CD4-positive, alpha-beta T cell (primary cell): Measurements from ENCODE around the gene MAML2. TPM values are rescaled to one million over a fixed set of nuclear protein-coding genes. Genes with fewer than 3 reads are reported as not detected.
A peak's percentile ranks its signal among the peaks of the same experiment; 100 is the strongest.

Experiments used
- ATAC-seq: fragments of 200-7000 bp; cut with Tn5 transposase; one replicate; pipeline ENCODE4 v1.10.0; 2022; ENCODE audit warnings: mild to moderate bottlenecking; ENCODE audit not compliant: poor library complexity
- CTCF ChIA-PET: fragments of 350-600 bp; sonication (Branson Sonifier 250); formaldehyde crosslinking; loops from one replicate; lab custom pipeline; 2021; ENCODE audit warnings: antibody characterized with exemption, inconsistent platforms; lab: Charles Lee
- POLR2A ChIA-PET: fragments of 350-600 bp; sonication (Branson Sonifier 250); formaldehyde crosslinking; loops from one replicate; lab custom pipeline; 2021; ENCODE audit warnings: antibody characterized with exemption, inconsistent platforms; lab: Charles Lee
- DNase-seq, 14 experiments: peaks; one replicate each; pipeline ENCODE4 v3.0.0-alpha.2; 2013 to 2020; ENCODE audit warnings: mixed read lengths in 2 of 14
- H3K27ac ChIP-seq, 2 donors: one replicate each; pipeline versions ENCODE4 v1.5.1 to v1.7.0; 2013; ENCODE audit warnings: low read length in 2 of 2, low read depth in 1 of 2, mild to moderate bottlenecking in 1 of 2
- H3K27me3 ChIP-seq, 2 experiments: 1 replicate in 1 of 2; 2 replicates in 1 of 2; pipeline versions ENCODE4 v1.6.1 to v1.7.0; 2013; ENCODE audit warnings: low read length in 2 of 2, control low read depth in 1 of 2, mild to moderate bottlenecking in 1 of 2, moderate library complexity in 1 of 2; ENCODE audit not compliant: insufficient read depth in 2 of 2, control insufficient read depth in 1 of 2
- H3K36me3 ChIP-seq: one replicate; pipeline ENCODE4 v1.6.1; 2013; ENCODE audit warnings: low read length, control low read depth; ENCODE audit not compliant: insufficient read depth
- H3K4me1 ChIP-seq: one replicate; pipeline ENCODE4 v1.6.1; 2013; ENCODE audit warnings: low read length, control low read depth; ENCODE audit not compliant: insufficient read depth
- H3K4me3 ChIP-seq: one replicate; pipeline ENCODE4 v1.5.1; 2013; ENCODE audit warnings: mild to moderate bottlenecking, low read length, moderate library complexity
- H3K9me3 ChIP-seq, 2 experiments: 1 replicate in 1 of 2; 2 replicates in 1 of 2; pipeline versions ENCODE4 v1.6.1 to v1.7.0; 2013; ENCODE audit warnings: low read length in 2 of 2, mild to moderate bottlenecking in 2 of 2, control low read depth in 1 of 2, moderate library complexity in 1 of 2; ENCODE audit not compliant: control insufficient read depth in 1 of 2, insufficient read depth in 1 of 2
- H3K27ac Mint-ChIP-seq: one replicate; pipeline ENCODE4 v1.8.0; 2020; ENCODE audit warnings: mixed read lengths
- H3K27me3 Mint-ChIP-seq: one replicate; pipeline ENCODE4 v1.8.0; 2021; ENCODE audit warnings: mixed read lengths
- H3K36me3 Mint-ChIP-seq: one replicate; pipeline ENCODE4 v1.8.0; 2021; ENCODE audit warnings: low read depth, mixed read lengths
- H3K4me1 Mint-ChIP-seq: one replicate; pipeline ENCODE4 v1.8.0; 2021; ENCODE audit warnings: low read depth, mixed read lengths
- H3K4me3 Mint-ChIP-seq: one replicate; pipeline ENCODE4 v1.8.0; 2020; ENCODE audit warnings: mild to moderate bottlenecking, mixed read lengths
- H3K9me3 Mint-ChIP-seq: one replicate; pipeline ENCODE4 v1.8.0; 2020; ENCODE audit warnings: mixed read lengths
- CTCF ChIP-seq: fragments of 200-600 bp; IDR thresholded peaks from one replicate; pipeline ENCODE4 v1.8.0; 2022; ENCODE audit warnings: antibody characterized with exemption, mild to moderate bottlenecking
- intact Hi-C, 2 experiments: fragments of 100-400 bp; cut with DNase I in 1 of 2; cut with micrococcal nuclease in 1 of 2; formaldehyde crosslinking; loops; one replicate each; pipeline versions ENCODE4 v1.15.1 to v1.9.0; 2023 to 2025; cut with DNase I, micrococcal nuclease
- total RNA-seq, 174 experiments: library from RNA in 2 of 174; stranded (reverse) in 2 of 174; gene quantifications; one replicate each; pipeline ENCODE4 v1.2.3 and lab custom pipeline; 2021 to 2026

MAML2 gene
- total RNA-seq, 2 experiments from 2014 or later, result 58.8 to 59.8 TPM

GRCh38 chr11:96122601-96123074 lies 220.4 kb downstream of the MAML2 start:
- peaks cover 6% of the 10 kb centered on the region for H3K36me3 ChIP-seq
- intact Hi-C loops, result no loop called here
- Mint-ChIP-seq H3K4me3 (no peak overlapping the region), H3K27me3 (no peaks in the 10 kb centered on the region), H3K9me3 (no peaks in the 10 kb centered on the region), H3K4me1 (peaks cover 63% of the 10 kb centered on the region), H3K27ac (peak overlapping the region; percentile 34), H3K36me3 (peaks cover 77% of the 10 kb centered on the region)
- H3K27me3 ChIP-seq, result no peaks in the 10 kb centered on the region
- ATAC-seq, result no peak
- CTCF ChIA-PET, result no interaction called here
- no peak for DNase-seq
- no peaks in the 10 kb centered on the region for H3K9me3 ChIP-seq
- no peak overlapping the region for H3K4me3 ChIP-seq
- no peak overlapping the region for H3K27ac ChIP-seq
- POLR2A ChIA-PET, result no interaction called here
- TF ChIP-seq CTCF, result no peak
- H3K4me1 ChIP-seq, result peaks cover 6% of the 10 kb centered on the region

GRCh38 chr11:96119211-96119610 lies 223.8 kb downstream of the MAML2 start:
- H3K4me1 ChIP-seq, result peaks cover 6% of the 10 kb centered on the region
- CTCF ChIA-PET, result interaction anchor here (0.7 kb wide), 1 partner anchor 108 kb away, joined by 3 read pairs; no protein-coding TSS in a partner anchor
- Mint-ChIP-seq H3K4me1 (peaks cover 59% of the 10 kb centered on the region), H3K4me3 (no peak overlapping the region), H3K27ac (no peak overlapping the region), H3K36me3 (peaks cover 79% of the 10 kb centered on the region), H3K9me3 (no peaks in the 10 kb centered on the region), H3K27me3 (no peaks in the 10 kb centered on the region)
- no peaks in the 10 kb centered on the region for H3K9me3 ChIP-seq
- H3K27me3 ChIP-seq, result no peaks in the 10 kb centered on the region
- DNase-seq, result no peak
- intact Hi-C loops, result no loop called here
- TF ChIP-seq CTCF, result no peak
- ATAC-seq, result no peak
- POLR2A ChIA-PET, result no interaction called here
- H3K36me3 ChIP-seq, result peaks cover 12% of the 10 kb centered on the region
- no peak overlapping the region for H3K4me3 ChIP-seq
- no peak overlapping the region for H3K27ac ChIP-seq

- H3K4me3 ChIP-seq, result no peak overlapping the region
- Mint-ChIP-seq H3K27me3 (no peaks in the 10 kb centered on the region), H3K27ac (peak overlapping the region; percentile 7), H3K4me1 (peaks cover 61% of the 10 kb centered on the region), H3K36me3 (peaks cover 64% of the 10 kb centered on the region), H3K4me3 (no peak overlapping the region), H3K9me3 (no peaks in the 10 kb centered on the region)
- no peak overlapping the region for H3K27ac ChIP-seq
- no peaks in the 10 kb centered on the region for H3K9me3 ChIP-seq
- TF ChIP-seq CTCF, result no peak
- no peak for DNase-seq
- ATAC-seq, result no peak
- H3K36me3 ChIP-seq, result peaks cover 12% of the 10 kb centered on the region
- intact Hi-C loops, result no loop called here
- ChIA-PET CTCF (interaction anchor here (1.0 to 1.7 kb wide), 3 partner anchors 10 to 227 kb away, joined by 4 to 7 read pairs (median 4); partner anchors contain the start of gene MAML2), POLR2A (no interaction called here)
- no peaks in the 10 kb centered on the region for H3K27me3 ChIP-seq
- H3K4me1 ChIP-seq, result no peaks in the 10 kb centered on the region
These were observed 226.6 kb downstream of the MAML2 start for GRCh38 chr11:96116376-96116775.
